AG09319 (cell line): ENCODE measurements around the gene WNT16.

Experiments used
- DNase-seq: peaks from one replicate; pipeline ENCODE4 v3.0.0-alpha.2; 2010; ENCODE audit warnings: low read depth; ENCODE audit errors: extremely low read depth
- CTCF ChIP-seq: IDR thresholded peaks from 2 replicates; pipeline ENCODE4 v1.5.1; 2011; ENCODE audit warnings: low read depth, mild to moderate bottlenecking, inconsistent platforms, low read length, moderate library complexity

Gene WNT16

GRCh38 chr7:121383235-121383910, 54.6 kb downstream of the WNT16 start:
- TF ChIP-seq CTCF, result no peak
- no peak for DNase-seq

- no peak for TF ChIP-seq CTCF
Measured at GRCh38 chr7:121384265-121384664, 55.5 kb downstream of the WNT16 start.

GRCh38 chr7:121385056-121385799, 56.4 kb downstream of the WNT16 start:
- no peak for TF ChIP-seq CTCF
- DNase-seq, result no peak

More at GRCh38 chr7:121384265-121384664, 55.5 kb downstream of the WNT16 start:
- no peak for DNase-seq

GRCh38 chr7:121385800-121386179, 57.0 kb downstream of the WNT16 start:
- DNase-seq, result no peak
- no peak for TF ChIP-seq CTCF

GRCh38 chr7:121388950-121389349, 60.1 kb downstream of the WNT16 start:
- no peak for DNase-seq
- TF ChIP-seq CTCF, result no peak

- no peak for TF ChIP-seq CTCF
- DNase-seq, result no peak
Measured at GRCh38 chr7:121390109-121390508, 61.3 kb downstream of the WNT16 start.

GRCh38 chr7:121390617-121391016, 61.8 kb downstream of the WNT16 start:
- DNase-seq, result no peak

More at GRCh38 chr7:121390617-121391016, 61.8 kb downstream of the WNT16 start:
- no peak for TF ChIP-seq CTCF
